ENCODE results near the gene NISCH. TPM values are rescaled to one million over a fixed set of nuclear protein-coding genes. Genes with fewer than 3 reads are reported as not detected.

Gene NISCH
- total and polyA plus RNA-seq, 2 of the 8 experiments (the other 6 are each of a cell fraction or from before 2014, with no cell fraction given), result 71.2 to 71.9 TPM

DNA sequence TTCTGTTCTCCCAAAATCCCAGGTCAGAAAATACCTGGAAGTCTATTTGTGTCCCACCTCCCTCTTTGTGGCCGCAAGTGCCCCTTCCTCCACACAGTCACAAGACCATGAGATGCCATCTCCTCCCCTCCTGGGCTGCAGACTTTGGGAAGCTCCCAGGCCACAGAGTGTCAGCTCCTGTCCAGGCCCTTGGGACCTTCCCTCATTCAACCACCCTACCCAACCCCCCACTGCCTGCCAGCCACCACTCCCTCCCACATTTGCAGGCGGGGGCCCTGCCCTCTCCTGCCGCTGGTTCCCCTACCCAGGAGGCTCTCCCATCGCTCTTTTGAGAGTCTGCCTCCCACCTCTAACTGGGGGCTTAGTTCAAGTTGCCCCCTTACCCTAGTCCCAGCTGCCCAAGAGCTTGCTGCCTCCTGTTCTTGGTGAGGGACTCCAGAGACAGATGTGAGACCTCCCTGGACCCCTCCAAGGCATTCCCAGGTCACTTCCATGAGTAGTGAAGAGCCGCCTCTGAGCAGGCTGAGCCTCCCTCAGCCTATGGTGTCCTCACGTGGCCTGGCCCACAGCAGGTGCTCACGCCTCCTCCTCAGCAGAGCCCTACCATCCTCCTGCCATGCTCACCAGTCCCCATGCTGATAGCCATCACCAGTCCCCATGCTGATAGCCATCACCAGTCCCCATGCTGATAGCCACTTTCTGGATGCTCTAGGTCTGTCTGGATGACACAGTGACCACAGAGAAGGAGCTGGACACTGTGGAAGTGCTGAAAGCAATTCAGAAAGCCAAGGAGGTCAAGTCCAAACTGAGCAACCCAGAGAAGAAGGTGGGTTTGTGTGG is 23.9 kb downstream of the NISCH start (continued):
- TF ChIP-seq, protein P1, sequence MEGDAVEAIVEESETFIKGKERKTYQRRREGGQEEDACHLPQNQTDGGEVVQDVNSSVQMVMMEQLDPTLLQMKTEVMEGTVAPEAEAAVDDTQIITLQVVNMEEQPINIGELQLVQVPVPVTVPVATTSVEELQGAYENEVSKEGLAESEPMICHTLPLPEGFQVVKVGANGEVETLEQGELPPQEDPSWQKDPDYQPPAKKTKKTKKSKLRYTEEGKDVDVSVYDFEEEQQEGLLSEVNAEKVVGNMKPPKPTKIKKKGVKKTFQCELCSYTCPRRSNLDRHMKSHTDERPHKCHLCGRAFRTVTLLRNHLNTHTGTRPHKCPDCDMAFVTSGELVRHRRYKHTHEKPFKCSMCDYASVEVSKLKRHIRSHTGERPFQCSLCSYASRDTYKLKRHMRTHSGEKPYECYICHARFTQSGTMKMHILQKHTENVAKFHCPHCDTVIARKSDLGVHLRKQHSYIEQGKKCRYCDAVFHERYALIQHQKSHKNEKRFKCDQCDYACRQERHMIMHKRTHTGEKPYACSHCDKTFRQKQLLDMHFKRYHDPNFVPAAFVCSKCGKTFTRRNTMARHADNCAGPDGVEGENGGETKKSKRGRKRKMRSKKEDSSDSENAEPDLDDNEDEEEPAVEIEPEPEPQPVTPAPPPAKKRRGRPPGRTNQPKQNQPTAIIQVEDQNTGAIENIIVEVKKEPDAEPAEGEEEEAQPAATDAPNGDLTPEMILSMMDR (IDR thresholded peaks at IDR 0.05; ENCODE audit: control extremely low read depth in 1 of 3, insufficient read depth in 1 of 3, low read depth in 1 of 3, low read length in 3 of 3), result no peak
- TF ChIP-seq TAF1 (IDR thresholded peaks at IDR 0.05; ENCODE audit: low read depth, low read length), result no peak
- no peak for TF ChIP-seq CEBPB (IDR thresholded peaks at IDR 0.05; ENCODE audit: low read depth, low read length)
- no peak for TF ChIP-seq GABPA (IDR thresholded peaks at IDR 0.05; ENCODE audit: borderline replicate concordance, insufficient read depth, low read length)
- no peak for TF ChIP-seq JUND (IDR thresholded peaks at IDR 0.05; ENCODE audit: low read length)
- no peak for TF ChIP-seq BCL11A (IDR thresholded peaks at IDR 0.05; ENCODE audit: low read depth in 2 of 2, low read length in 2 of 2)

Data from H1 (cell line).